ENCODE results near the gene CTDSP2.
"Not testable (repeated sequence)": the region's sequence is repeated elsewhere in the genome, so short reads cannot be mapped to it uniquely, and the experiment has no call there.

The CTDSP2 gene

GRCh38 chr12:57782608-57783465, 63.7 kb downstream of the CTDSP2 start, which contains the start of gene TSFM:
TSFM (plus strand) TSS chr12:57782787; CDS start chr12:57782802, 15 bp downstream.
- DNase-seq (ENCODE audit: low read depth) = peak; percentile 97

DNA sequence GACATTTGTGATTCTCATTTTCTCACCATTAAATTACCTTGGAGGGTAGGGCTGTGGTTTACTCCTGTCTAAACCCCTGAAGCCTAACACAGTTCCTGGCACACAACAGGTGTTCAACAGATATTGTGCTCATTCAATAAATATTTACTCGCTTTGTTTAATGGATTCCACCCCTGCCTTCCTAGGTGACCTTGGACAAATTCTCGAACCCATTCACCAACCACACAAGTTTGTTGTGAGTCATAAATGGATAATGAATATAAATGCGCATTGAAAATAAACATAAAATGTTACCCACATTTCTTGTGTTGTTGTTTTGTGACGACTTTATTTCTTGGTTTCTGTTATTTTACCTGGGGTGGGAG, 64.3 kb downstream of the CTDSP2 start:
- DNase-seq (ENCODE audit: low read depth) = no peak

- DNase-seq (ENCODE audit: low read depth) = no peak
Measured at GRCh38 chr12:57781801-57782200, 64.7 kb downstream of the CTDSP2 start.

DNA sequence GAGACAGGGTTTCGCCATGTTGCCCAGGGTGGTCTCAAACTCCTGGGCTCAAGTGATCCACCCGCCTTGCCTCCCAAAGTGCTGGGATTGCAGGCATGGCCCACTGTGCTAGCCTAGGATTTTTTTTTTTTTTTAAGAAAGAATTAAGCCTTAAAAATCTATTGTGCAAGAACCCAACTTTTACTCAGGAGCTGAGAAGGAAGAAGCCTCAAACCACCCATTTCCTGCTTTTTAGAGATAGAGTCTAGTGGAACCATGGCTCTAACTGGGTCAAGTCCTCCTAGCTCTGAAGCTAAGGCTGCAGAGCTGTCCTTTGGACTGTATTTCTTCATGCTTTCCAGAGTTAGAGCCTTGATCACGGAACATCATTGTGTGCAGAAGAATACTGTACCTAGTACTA, 65.3 kb downstream of the CTDSP2 start:
- no peak for DNase-seq (ENCODE audit: low read depth)

- no peak for DNase-seq (ENCODE audit: low read depth)
Measured at GRCh38 chr12:57780284-57780897, 66.1 kb downstream of the CTDSP2 start.

- DNase-seq (ENCODE audit: low read depth) = no peak
Measured at GRCh38 chr12:57779736-57780135, 66.8 kb downstream of the CTDSP2 start.

GRCh38 chr12:57777911-57778310, 68.6 kb downstream of the CTDSP2 start:
- DNase-seq (ENCODE audit: low read depth) = no peak

- no peak for DNase-seq (ENCODE audit: low read depth)
Measured at GRCh38 chr12:57777367-57777766, 69.2 kb downstream of the CTDSP2 start.

DNA sequence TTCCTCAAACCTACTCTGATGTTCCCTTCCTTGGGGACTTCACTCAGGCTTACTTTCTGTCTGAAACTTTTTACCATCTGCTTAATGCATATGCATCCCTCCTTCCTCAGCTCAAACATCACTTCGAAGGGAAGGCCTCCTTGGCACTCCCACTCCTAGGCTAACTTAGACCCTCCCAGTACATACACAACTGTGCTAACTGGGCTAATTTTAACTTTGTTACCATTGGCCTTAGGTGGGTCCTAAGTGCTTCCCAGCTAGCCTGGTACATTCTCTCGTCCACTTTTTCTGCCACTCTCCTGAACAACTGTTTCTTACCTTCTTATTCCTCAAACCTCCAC, 70.3 kb downstream of the CTDSP2 start:
- DNase-seq (ENCODE audit: low read depth) = no peak

- DNase-seq (ENCODE audit: low read depth) = no peak
Measured at GRCh38 chr12:57775563-57776246, 70.8 kb downstream of the CTDSP2 start.

GRCh38 chr12:57775044-57775443, 71.5 kb downstream of the CTDSP2 start:
- DNase-seq (ENCODE audit: low read depth) = no peak

DNA sequence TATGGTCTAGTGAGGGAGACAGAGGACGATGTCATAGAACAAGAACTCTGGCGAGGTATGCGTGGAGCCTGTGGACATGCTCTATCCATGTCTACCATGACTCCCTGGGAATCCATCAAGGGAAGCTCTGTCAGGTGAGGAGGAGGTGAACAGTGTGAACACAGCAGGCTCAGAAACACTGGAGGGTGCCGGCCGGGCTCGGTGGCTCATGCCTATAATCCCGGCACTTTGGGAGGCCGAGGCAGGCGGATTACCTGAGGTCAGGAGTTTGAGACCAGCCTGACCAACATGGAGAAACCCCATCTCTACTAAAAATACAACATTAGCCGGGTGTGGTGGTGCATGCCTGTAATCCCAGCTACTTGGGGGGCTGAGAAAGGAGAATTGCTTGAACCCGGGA, 71.9 kb downstream of the CTDSP2 start:
- not testable (repeated sequence) for DNase-seq (ENCODE audit: low read depth)

- peak; percentile 78 for DNase-seq (ENCODE audit: low read depth)
Measured at GRCh38 chr12:57772429-57773322, 73.9 kb downstream of the CTDSP2 start, which contains the start of gene EEF1AKMT3. EEF1AKMT3 (plus strand) TSS chr12:57772614; CDS start chr12:57772725, 111 bp downstream.

- peak; percentile 98 for DNase-seq (ENCODE audit: low read depth)
Measured at GRCh38 chr12:57771873-57772428, 74.6 kb downstream of the CTDSP2 start, which contains the start of gene METTL1. METTL1 (minus strand) TSS chr12:57772105; CDS start chr12:57772083, 22 bp downstream.

DNA sequence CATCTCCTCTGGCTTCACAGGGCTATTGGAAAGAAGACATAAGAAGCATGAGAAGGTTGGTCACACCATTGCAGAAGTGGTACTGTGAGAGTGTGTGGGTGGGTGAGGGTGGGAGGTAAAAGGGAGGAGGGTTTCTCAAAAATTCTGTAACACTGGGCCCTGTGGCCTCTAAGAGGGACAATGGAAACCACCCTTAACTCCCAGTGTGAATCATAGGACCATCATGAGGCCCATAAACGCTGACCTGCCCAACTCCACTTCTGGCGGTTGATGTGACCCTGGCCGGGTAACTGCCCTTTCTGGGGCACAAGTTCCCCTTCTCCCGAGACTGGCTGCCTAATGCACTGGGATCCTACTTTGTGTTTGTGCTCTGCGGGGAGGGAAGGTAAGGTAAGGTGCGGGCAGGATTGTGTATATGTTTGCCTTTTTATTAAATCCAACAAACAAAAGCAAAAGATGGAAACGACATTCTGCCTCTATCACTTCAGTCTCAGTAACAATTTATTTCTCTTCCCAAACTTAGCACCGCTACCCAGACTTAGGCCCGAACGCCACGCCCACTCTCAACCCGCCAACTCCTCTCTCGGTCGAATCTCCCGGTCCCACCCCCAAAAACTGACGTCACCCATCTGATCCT, 75.2 kb downstream of the CTDSP2 start:
- peak; percentile 95 for DNase-seq (ENCODE audit: low read depth)

- DNase-seq (ENCODE audit: low read depth) = no peak
Measured at GRCh38 chr12:57770734-57771133, 75.8 kb downstream of the CTDSP2 start.
